Measurements from ENCODE around the gene CD38.
"Not testable (repeated sequence)": the region's sequence is repeated elsewhere in the genome, so short reads cannot be mapped to it uniquely, and the experiment has no call there.

Gene CD38

GRCh38 chr4:15794905-15795304, 16.8 kb downstream of the CD38 start:
- no peak for DNase-seq (ENCODE audit: low read depth in 2 of 3, low spot score in 1 of 3)

GRCh38 chr4:15797320-15797719, 19.2 kb downstream of the CD38 start:
- DNase-seq (ENCODE audit: low read depth in 2 of 3, low spot score in 1 of 3): no peak

- no peak for DNase-seq (ENCODE audit: low read depth in 2 of 3, low spot score in 1 of 3)
Measured at GRCh38 chr4:15799141-15799540, 21.0 kb downstream of the CD38 start.

- no peak for DNase-seq (ENCODE audit: low read depth in 2 of 3, low spot score in 1 of 3)
Measured at GRCh38 chr4:15799701-15800100, 21.6 kb downstream of the CD38 start.

GRCh38 chr4:15802497-15802896, 24.4 kb downstream of the CD38 start:
- not testable (repeated sequence) for DNase-seq (ENCODE audit: low read depth in 2 of 3, low spot score in 1 of 3)

- peak in 2 of 3 donors; percentile 21 to 49 for DNase-seq (ENCODE audit: low read depth in 2 of 3, low spot score in 1 of 3)
Measured at GRCh38 chr4:15805583-15806517, 27.7 kb downstream of the CD38 start.

- no peak for DNase-seq (ENCODE audit: low read depth in 2 of 3, low spot score in 1 of 3)
Measured at GRCh38 chr4:15809058-15809457, 30.9 kb downstream of the CD38 start.

GRCh38 chr4:15809466-15809865, 31.3 kb downstream of the CD38 start:
- DNase-seq (ENCODE audit: low read depth in 2 of 3, low spot score in 1 of 3): no peak

GRCh38 chr4:15811703-15812337, 33.7 kb downstream of the CD38 start:
- DNase-seq (ENCODE audit: low read depth in 2 of 3, low spot score in 1 of 3): no peak

GRCh38 chr4:15832523-15833451, 54.7 kb downstream of the CD38 start:
- no peak for DNase-seq (ENCODE audit: low read depth in 2 of 3, low spot score in 1 of 3)

- DNase-seq (ENCODE audit: low read depth in 2 of 3, low spot score in 1 of 3): no peak
Measured at GRCh38 chr4:15833801-15834200, 55.7 kb downstream of the CD38 start.

GRCh38 chr4:15836362-15836761, 58.2 kb downstream of the CD38 start:
- no peak for DNase-seq (ENCODE audit: low read depth in 2 of 3, low spot score in 1 of 3)

- DNase-seq (ENCODE audit: low read depth in 2 of 3, low spot score in 1 of 3): no peak
Measured at GRCh38 chr4:15837591-15837990, 59.5 kb downstream of the CD38 start.

- not testable (repeated sequence) for DNase-seq (ENCODE audit: low read depth in 2 of 3, low spot score in 1 of 3)
Measured at GRCh38 chr4:15841194-15841730, 63.1 kb downstream of the CD38 start.

GRCh38 chr4:15847746-15848145, 69.6 kb downstream of the CD38 start:
- DNase-seq (ENCODE audit: low read depth in 2 of 3, low spot score in 1 of 3): no peak

- no peak for DNase-seq (ENCODE audit: low read depth in 2 of 3, low spot score in 1 of 3)
Measured at GRCh38 chr4:15848191-15848842, 70.2 kb downstream of the CD38 start.

GRCh38 chr4:15851969-15852368, 73.8 kb downstream of the CD38 start:
- DNase-seq (ENCODE audit: low read depth in 2 of 3, low spot score in 1 of 3): no peak

GRCh38 chr4:15852524-15852923, 74.4 kb downstream of the CD38 start:
- DNase-seq (ENCODE audit: low read depth in 2 of 3, low spot score in 1 of 3): no peak

GRCh38 chr4:15853345-15853744, 75.2 kb downstream of the CD38 start:
- DNase-seq (ENCODE audit: low read depth in 2 of 3, low spot score in 1 of 3): no peak

- DNase-seq (ENCODE audit: low read depth in 2 of 3, low spot score in 1 of 3): no peak
Measured at GRCh38 chr4:15855804-15856475, 77.8 kb downstream of the CD38 start.
